ENCODE measurements around the gene NINJ2.

DNA sequence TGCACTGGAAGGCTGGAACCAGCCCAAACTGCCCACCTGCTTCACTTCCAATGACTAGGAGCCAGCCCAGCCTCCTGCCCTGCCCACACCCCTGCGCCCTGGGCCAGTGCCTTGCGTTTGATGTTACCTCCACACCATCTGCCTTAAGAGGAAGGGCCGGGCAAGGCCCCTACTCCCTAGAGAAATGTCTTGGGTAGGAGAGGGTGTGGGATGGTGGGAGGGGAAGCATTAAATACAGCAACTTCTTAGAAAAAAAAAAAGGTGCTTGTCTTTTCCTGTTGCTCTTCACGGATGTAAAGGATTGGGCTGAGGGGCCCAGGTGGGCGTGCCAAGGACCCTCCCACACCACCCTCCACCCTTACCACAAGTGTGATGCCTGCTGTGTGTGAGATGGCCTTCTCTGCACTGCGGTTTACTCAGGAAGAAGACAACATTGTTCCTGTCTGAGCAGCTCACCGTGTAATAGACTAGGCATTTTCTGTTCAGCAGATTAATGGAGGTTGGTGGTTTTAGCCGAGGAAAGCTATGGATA, 99.9 kb downstream of the NINJ2 start:
- TF ChIP-seq POLR2AphosphoS5 (IDR thresholded peaks at IDR 0.05) (no peak), POLR2A (IDR thresholded peaks at IDR 0.05) (no peak), EP300 (IDR thresholded peaks at IDR 0.05) (no peak)
- TF ChIP-seq, protein P1, sequence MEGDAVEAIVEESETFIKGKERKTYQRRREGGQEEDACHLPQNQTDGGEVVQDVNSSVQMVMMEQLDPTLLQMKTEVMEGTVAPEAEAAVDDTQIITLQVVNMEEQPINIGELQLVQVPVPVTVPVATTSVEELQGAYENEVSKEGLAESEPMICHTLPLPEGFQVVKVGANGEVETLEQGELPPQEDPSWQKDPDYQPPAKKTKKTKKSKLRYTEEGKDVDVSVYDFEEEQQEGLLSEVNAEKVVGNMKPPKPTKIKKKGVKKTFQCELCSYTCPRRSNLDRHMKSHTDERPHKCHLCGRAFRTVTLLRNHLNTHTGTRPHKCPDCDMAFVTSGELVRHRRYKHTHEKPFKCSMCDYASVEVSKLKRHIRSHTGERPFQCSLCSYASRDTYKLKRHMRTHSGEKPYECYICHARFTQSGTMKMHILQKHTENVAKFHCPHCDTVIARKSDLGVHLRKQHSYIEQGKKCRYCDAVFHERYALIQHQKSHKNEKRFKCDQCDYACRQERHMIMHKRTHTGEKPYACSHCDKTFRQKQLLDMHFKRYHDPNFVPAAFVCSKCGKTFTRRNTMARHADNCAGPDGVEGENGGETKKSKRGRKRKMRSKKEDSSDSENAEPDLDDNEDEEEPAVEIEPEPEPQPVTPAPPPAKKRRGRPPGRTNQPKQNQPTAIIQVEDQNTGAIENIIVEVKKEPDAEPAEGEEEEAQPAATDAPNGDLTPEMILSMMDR (IDR thresholded peaks at IDR 0.05): no peak

All from sigmoid colon (tissue), 4 donors.